OCI-LY3 (cell line): ENCODE data around the gene LARP1.

Experiments
- H2AFZ ChIP-seq: fragments of 200-600, 300-600 bp; shearing (Covaris generic); 2 replicates; pipeline ENCODE4 v1.6.0; 2014; ENCODE audit warnings: antibody characterized with exemption, low read depth, low read length
- H3K27ac ChIP-seq: fragments of 200-600, 300-600 bp; sonication (generic); 2 replicates; pipeline ENCODE4 v1.5.1; 2014; ENCODE audit warnings: mild to moderate bottlenecking, low read length, moderate library complexity, mixed read lengths
- H3K27me3 ChIP-seq: fragments of 200-600, 300-600 bp; sonication (generic); 2 replicates; pipeline ENCODE4 v1.6.1; 2014; ENCODE audit warnings: low read depth, low read length, mixed read lengths
- H3K36me3 ChIP-seq: fragments of 200-600, 300-600 bp; sonication (generic); replicated peaks from 2 replicates; pipeline ENCODE3; 2014; ENCODE audit warnings: low read depth, low read length, mixed read lengths
- H3K4me1 ChIP-seq: fragments of 300-600, 200-600 bp; sonication (generic); 2 replicates; pipeline ENCODE4 v1.6.1; 2014; ENCODE audit warnings: low read length, mixed read lengths
- H3K4me2 ChIP-seq: fragments of 200-600, 300-600 bp; sonication (generic); 2 replicates; pipeline ENCODE4 v1.6.1; 2014; ENCODE audit warnings: low read length, mixed read lengths
- H3K4me3 ChIP-seq: fragments of 300-600, 200-600 bp; sonication (generic); 2 replicates; pipeline ENCODE4 v1.5.1; 2014; ENCODE audit warnings: antibody characterized with exemption, mild to moderate bottlenecking, low read length, moderate library complexity
- H3K79me2 ChIP-seq: fragments of 300-600, 200-600 bp; shearing (Covaris generic); 2 replicates; pipeline ENCODE4 v1.6.1; 2014; ENCODE audit warnings: mild to moderate bottlenecking, low read length, mixed read lengths
- H3K9ac ChIP-seq: fragments of 300-600, 200-600 bp; shearing (Covaris generic); 2 replicates; pipeline ENCODE4 v1.6.0; 2014; ENCODE audit warnings: mild to moderate bottlenecking, low read length, moderate library complexity
- H3K9me3 ChIP-seq: fragments of 200-600, 300-600 bp; shearing (Covaris generic); 2 replicates; pipeline ENCODE4 v1.6.1; 2014; ENCODE audit warnings: low read length, mixed read lengths; ENCODE audit not compliant: insufficient read depth
- H4K20me1 ChIP-seq: fragments of 200-600, 300-600 bp; sonication (generic); 2 replicates; pipeline ENCODE4 v1.6.1; 2016; ENCODE audit warnings: low read length, mixed read lengths; ENCODE audit not compliant: insufficient read depth
- CTCF ChIP-seq: fragments of 200-600, 300-600 bp; sonication (generic); IDR thresholded peaks from 2 replicates; pipeline ENCODE4 v1.5.1; 2014; ENCODE audit warnings: antibody characterized with exemption, low read length, low read depth
- EZH2phosphoT487 ChIP-seq: fragments of 200-600 bp; shearing (Covaris generic); IDR thresholded peaks from 2 replicates; pipeline ENCODE4 v1.6.1; 2018; ENCODE audit warnings: antibody characterized with exemption, mixed run types, low read depth

Gene LARP1

GRCh38 chr5:154849264-154849785, 94.1 kb downstream of the LARP1 start:
- H3K4me2 ChIP-seq, result no peak overlapping the region
- no peaks in the 10 kb centered on the region for H3K36me3 ChIP-seq
- no peaks in the 10 kb centered on the region for H3K4me1 ChIP-seq
- TF ChIP-seq CTCF (no peak), EZH2phosphoT487 (no peak)
- no peaks in the 10 kb centered on the region for H3K9me3 ChIP-seq
- no peak overlapping the region for H3K9ac ChIP-seq
- no peak overlapping the region for H3K4me3 ChIP-seq
- no peaks in the 10 kb centered on the region for H4K20me1 ChIP-seq
- no peak overlapping the region for H3K27ac ChIP-seq
- no peaks in the 10 kb centered on the region for H3K79me2 ChIP-seq
- H2AFZ ChIP-seq, result no peak overlapping the region
- H3K27me3 ChIP-seq, result no peaks in the 10 kb centered on the region

GRCh38 chr5:154849791-154850201, 94.6 kb downstream of the LARP1 start:
- no peaks in the 10 kb centered on the region for H4K20me1 ChIP-seq
- no peak overlapping the region for H3K9ac ChIP-seq
- no peaks in the 10 kb centered on the region for H3K27me3 ChIP-seq
- H3K36me3 ChIP-seq, result no peaks in the 10 kb centered on the region
- H3K27ac ChIP-seq, result no peak overlapping the region
- no peak overlapping the region for H2AFZ ChIP-seq
- no peak overlapping the region for H3K4me2 ChIP-seq
- no peaks in the 10 kb centered on the region for H3K9me3 ChIP-seq
- H3K4me1 ChIP-seq, result no peaks in the 10 kb centered on the region
- H3K79me2 ChIP-seq, result no peaks in the 10 kb centered on the region
- H3K4me3 ChIP-seq, result no peak overlapping the region
- TF ChIP-seq CTCF, result no peak
- no peak for TF ChIP-seq EZH2phosphoT487

- H3K9ac ChIP-seq, result no peak within 1 kb of the TSS
- H3K4me2 ChIP-seq, result no peak within 1 kb of the TSS
- no peak within 1 kb of the TSS for H2AFZ ChIP-seq
- TF ChIP-seq CTCF (no peak), EZH2phosphoT487 (no peak)
- no peaks in the 10 kb centered on the region for H4K20me1 ChIP-seq
- no peaks in the 10 kb centered on the region for H3K9me3 ChIP-seq
- no peaks in the 10 kb centered on the region for H3K4me1 ChIP-seq
- no peaks in the 10 kb centered on the region for H3K27me3 ChIP-seq
- H3K27ac ChIP-seq, result no peak within 1 kb of the TSS
- no peak within 1 kb of the TSS for H3K4me3 ChIP-seq
- H3K79me2 ChIP-seq, result no peaks in the 10 kb centered on the region
- H3K36me3 ChIP-seq, result no peaks in the 10 kb centered on the region
These were observed 95.3 kb downstream of the LARP1 start, which contains the start of gene FAXDC2 for GRCh38 chr5:154850255-154851062. FAXDC2 (minus strand) TSS chr5:154850603; CDS start chr5:154838178, 12,425 bp downstream.

- Histone ChIP-seq H3K36me3 (no peaks in the 10 kb centered on the region), H2AFZ (no peak overlapping the region), H3K4me2 (no peak overlapping the region), H3K27ac (no peak overlapping the region), H3K27me3 (no peaks in the 10 kb centered on the region), H4K20me1 (no peaks in the 10 kb centered on the region), H3K4me1 (no peaks in the 10 kb centered on the region), H3K9me3 (no peaks in the 10 kb centered on the region), H3K4me3 (no peak overlapping the region), H3K79me2 (no peaks in the 10 kb centered on the region), H3K9ac (no peak overlapping the region)
- no peak for TF ChIP-seq CTCF
- TF ChIP-seq EZH2phosphoT487, result no peak
These were observed 96.2 kb downstream of the LARP1 start for GRCh38 chr5:154851351-154851750.
